Thoracic aorta (tissue), 2 donors: ENCODE measurements around the gene SLC25A20. TPM values are rescaled to one million over a fixed set of nuclear protein-coding genes. Genes with fewer than 3 reads are reported as not detected.

Experiments
- ATAC-seq: fragments of 150-250 bp; one replicate; pipeline ENCODE4 v1.8.0; 2017; ENCODE audit warnings: low read depth; ENCODE audit not compliant: insufficient number of reproducible peaks, low FRiP score
- DNase-seq: peaks from one replicate; pipeline ENCODE4 v3.0.0-alpha.2; 2020; ENCODE audit warnings: low spot score
- H3K27ac ChIP-seq, 2 donors: fragments of 200-600 bp; sonication (generic); 1 replicate in 1 of 2; 2 replicates in 1 of 2; pipeline ENCODE4 v1.5.1; 2016; ENCODE audit warnings: mild to moderate bottlenecking in 2 of 2, moderate library complexity in 2 of 2
- H3K27me3 ChIP-seq: fragments of 200-600 bp; sonication (generic); replicated peaks from 2 replicates; pipeline ENCODE4 v1.6.0; 2016; ENCODE audit warnings: mild to moderate bottlenecking; ENCODE audit not compliant: insufficient read depth
- H3K36me3 ChIP-seq: fragments of 200-600 bp; sonication (generic); one replicate; pipeline ENCODE4 v1.5.1; 2016
- H3K4me1 ChIP-seq, 2 donors: fragments of 200-600 bp; sonication (generic); 1 replicate in 1 of 2; 2 replicates in 1 of 2; pipeline versions ENCODE4 v1.5.1 to v1.6.0; 2016; ENCODE audit warnings: low read depth in 2 of 2, mild to moderate bottlenecking in 1 of 2; ENCODE audit not compliant: control insufficient read depth in 1 of 2
- H3K4me3 ChIP-seq: fragments of 200-600 bp; sonication (generic); 2 replicates; pipeline ENCODE4 v1.5.1; 2016; ENCODE audit warnings: mild to moderate bottlenecking
- H3K9me3 ChIP-seq: fragments of 200-600 bp; sonication (generic); 2 replicates; pipeline ENCODE4 v1.5.1; 2016
- total RNA-seq, 2 donors: library from RNA; depleted of rRNA; stranded (reverse); fragments of >200 nt; gene quantifications; one replicate each; pipeline versions ENCODE4 v1.1.0 to v1.2.3, GENCODE V29; 2016
- TF ChIP-seq, protein P1 (sequence below): fragments of 200-600 bp; sonication (generic); IDR thresholded peaks from one replicate; pipeline ENCODE4 v1.5.1; 2019; ENCODE audit warnings: antibody characterized with exemption

The SLC25A20 gene
- total RNA-seq, 2 donors from 2014 or later, result 12.3 to 27.1 TPM

- Histone ChIP-seq H3K27ac (no peak overlapping the region), H3K27me3 (no peaks in the 10 kb centered on the region), H3K9me3 (no peaks in the 10 kb centered on the region), H3K4me3 (no peak overlapping the region), H3K36me3 (no peaks in the 10 kb centered on the region), H3K4me1 (peaks cover 0 to 4% of the 10 kb centered on the region in 2 donors)
- DNase-seq (no peak), ATAC-seq (no peak)
- TF ChIP-seq, protein P1, sequence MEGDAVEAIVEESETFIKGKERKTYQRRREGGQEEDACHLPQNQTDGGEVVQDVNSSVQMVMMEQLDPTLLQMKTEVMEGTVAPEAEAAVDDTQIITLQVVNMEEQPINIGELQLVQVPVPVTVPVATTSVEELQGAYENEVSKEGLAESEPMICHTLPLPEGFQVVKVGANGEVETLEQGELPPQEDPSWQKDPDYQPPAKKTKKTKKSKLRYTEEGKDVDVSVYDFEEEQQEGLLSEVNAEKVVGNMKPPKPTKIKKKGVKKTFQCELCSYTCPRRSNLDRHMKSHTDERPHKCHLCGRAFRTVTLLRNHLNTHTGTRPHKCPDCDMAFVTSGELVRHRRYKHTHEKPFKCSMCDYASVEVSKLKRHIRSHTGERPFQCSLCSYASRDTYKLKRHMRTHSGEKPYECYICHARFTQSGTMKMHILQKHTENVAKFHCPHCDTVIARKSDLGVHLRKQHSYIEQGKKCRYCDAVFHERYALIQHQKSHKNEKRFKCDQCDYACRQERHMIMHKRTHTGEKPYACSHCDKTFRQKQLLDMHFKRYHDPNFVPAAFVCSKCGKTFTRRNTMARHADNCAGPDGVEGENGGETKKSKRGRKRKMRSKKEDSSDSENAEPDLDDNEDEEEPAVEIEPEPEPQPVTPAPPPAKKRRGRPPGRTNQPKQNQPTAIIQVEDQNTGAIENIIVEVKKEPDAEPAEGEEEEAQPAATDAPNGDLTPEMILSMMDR, result no peak
Observed at GRCh38 chr3:48935530-48935929, 36.8 kb upstream of the SLC25A20 start.

DNA sequence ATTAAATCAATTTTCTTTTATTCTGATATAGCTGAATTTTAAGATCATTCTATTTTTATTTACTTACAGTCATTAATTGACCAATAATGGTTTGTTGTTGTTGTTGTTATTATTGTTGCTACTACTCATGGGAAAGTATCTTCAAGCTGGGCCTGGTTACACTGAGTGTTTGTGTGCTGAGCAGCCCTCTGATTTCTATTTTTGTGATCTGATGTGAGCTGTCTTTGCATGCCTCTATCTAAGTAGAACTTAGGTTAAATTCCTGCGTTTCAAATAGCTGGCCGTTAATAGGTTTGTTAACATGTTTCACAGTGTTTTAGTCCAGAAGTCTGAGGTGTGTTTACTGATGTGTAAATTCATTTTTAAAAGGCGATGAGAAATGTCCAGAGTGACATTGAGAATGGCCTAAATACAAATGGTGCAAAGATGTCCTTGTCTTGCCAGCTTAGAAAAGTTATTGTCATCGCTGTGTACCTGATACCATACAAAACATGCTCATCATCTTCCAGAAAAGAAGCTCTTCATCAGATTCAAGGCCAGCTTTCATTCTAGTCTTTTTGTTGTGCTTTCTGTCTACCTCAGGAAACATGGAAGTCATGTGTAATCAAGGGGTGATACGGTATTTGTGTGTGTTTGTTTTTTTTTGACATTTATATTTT is 35.8 kb upstream of the SLC25A20 start:
- H3K9me3 ChIP-seq, result no peaks in the 10 kb centered on the region
- no peaks in the 10 kb centered on the region for H3K36me3 ChIP-seq
- TF ChIP-seq, protein P1, result no peak
- H3K4me3 ChIP-seq, result no peak overlapping the region
- H3K4me1 ChIP-seq, result peaks cover 0 to 10% of the 10 kb centered on the region in 2 donors
- H3K27me3 ChIP-seq, result no peaks in the 10 kb centered on the region
- H3K27ac ChIP-seq, result no peak overlapping the region
- ATAC-seq, result no peak
- no peak for DNase-seq

GRCh38 chr3:48931944-48932580 is 33.4 kb upstream of the SLC25A20 start:
- Histone ChIP-seq H3K4me1 (peaks cover 8 to 33% of the 10 kb centered on the region in 2 donors), H3K4me3 (no peak overlapping the region), H3K27ac (no peak overlapping the region), H3K36me3 (peaks cover 5% of the 10 kb centered on the region), H3K27me3 (no peaks in the 10 kb centered on the region), H3K9me3 (no peaks in the 10 kb centered on the region)
- ATAC-seq (no peak), DNase-seq (no peak)
- TF ChIP-seq, protein P1, result no peak

GRCh38 chr3:48930590-48930989 is 31.9 kb upstream of the SLC25A20 start:
- TF ChIP-seq, protein P1, result no peak
- DNase-seq, result no peak
- no peaks in the 10 kb centered on the region for H3K27me3 ChIP-seq
- H3K27ac ChIP-seq, result no peak overlapping the region
- no peak for ATAC-seq
- peaks cover 9% of the 10 kb centered on the region for H3K36me3 ChIP-seq
- no peaks in the 10 kb centered on the region for H3K9me3 ChIP-seq
- no peak overlapping the region for H3K4me3 ChIP-seq
- peaks cover 8 to 39% of the 10 kb centered on the region in 2 donors for H3K4me1 ChIP-seq

- peaks cover 18% of the 10 kb centered on the region for H3K36me3 ChIP-seq
- no peaks in the 10 kb centered on the region for H3K9me3 ChIP-seq
- H3K27me3 ChIP-seq, result no peaks in the 10 kb centered on the region
- peaks cover 8 to 39% of the 10 kb centered on the region in 2 donors for H3K4me1 ChIP-seq
- DNase-seq (no peak), ATAC-seq (no peak)
- no peak overlapping the region for H3K4me3 ChIP-seq
- no peak overlapping the region for H3K27ac ChIP-seq
- TF ChIP-seq, protein P1, result no peak
Observed at GRCh38 chr3:48929358-48930035, 30.8 kb upstream of the SLC25A20 start.
